Activated CD8-positive, alpha-beta T cell treated with anti-CD3 and anti-CD28 coated beads for 36 hours (primary cell): ENCODE data around the gene ACP1. TPM values are rescaled to one million over a fixed set of nuclear protein-coding genes. Genes with fewer than 3 reads are reported as not detected.

Experiments
- ATAC-seq: fragments of 200-7000 bp; cut with Tn5 transposase; one replicate; pipeline ENCODE4 v1.10.0; 2021; ENCODE audit warnings: mild to moderate bottlenecking, moderate library complexity
- CTCF ChIA-PET: fragments of 350-600 bp; sonication (Branson Sonifier 250); formaldehyde crosslinking; loops from one replicate; lab custom pipeline; 2021; ENCODE audit warnings: antibody characterized with exemption; lab: Charles Lee
- POLR2A ChIA-PET: fragments of 350-600 bp; sonication (Branson Sonifier 250); formaldehyde crosslinking; loops from one replicate; lab custom pipeline; 2021; ENCODE audit warnings: antibody characterized with exemption; lab: Charles Lee
- DNase-seq: peaks from one replicate; pipeline ENCODE4 v3.0.0-alpha.2; 2020
- H3K27ac Mint-ChIP-seq: one replicate; pipeline ENCODE4 v1.8.0; 2021; ENCODE audit warnings: mild to moderate bottlenecking, mixed read lengths
- H3K27me3 Mint-ChIP-seq: one replicate; pipeline ENCODE4 v1.8.0; 2021; ENCODE audit warnings: mixed read lengths
- H3K36me3 Mint-ChIP-seq: one replicate; pipeline ENCODE4 v1.8.0; 2021; ENCODE audit warnings: low read depth, mixed read lengths
- H3K4me1 Mint-ChIP-seq: one replicate; pipeline ENCODE4 v1.8.0; 2021; ENCODE audit warnings: low read depth, mixed read lengths
- H3K4me3 Mint-ChIP-seq: one replicate; pipeline ENCODE4 v1.8.0; 2021; ENCODE audit warnings: mild to moderate bottlenecking, moderate library complexity, mixed read lengths
- H3K9me3 Mint-ChIP-seq: one replicate; pipeline ENCODE4 v1.8.0; 2021; ENCODE audit warnings: mixed read lengths
- CTCF ChIP-seq: fragments of 200-600 bp; IDR thresholded peaks from one replicate; pipeline ENCODE4 v1.8.0; 2022; ENCODE audit warnings: antibody characterized with exemption, mild to moderate bottlenecking
- intact Hi-C: fragments of 100-400 bp; cut with micrococcal nuclease; formaldehyde crosslinking; loops from one replicate; pipeline ENCODE4 v1.10.0; 2022
- total RNA-seq, 2 experiments: library from RNA; stranded (reverse); gene quantifications; one replicate each; pipeline ENCODE4 v1.2.3, GENCODE V29; 2021

Gene ACP1
- 100 to 1,000 TPM; 146 to 153 TPM for total RNA-seq

GRCh38 chr2:264493-265468, at the start of gene ACP1:
ACP1 (plus strand) TSS chr2:264947; CDS start chr2:264965, 18 bp downstream.
- H3K9me3 Mint-ChIP-seq: peaks cover 2% of the 10 kb centered on the region
- H3K27me3 Mint-ChIP-seq: no peaks in the 10 kb centered on the region
- intact Hi-C loops: no loop called here
- ATAC-seq (peak; percentile 88), DNase-seq (peak; percentile 96)
- TF ChIP-seq CTCF: no peak
- ChIA-PET CTCF (interaction anchor here (2.0 kb wide), 1 partner anchor 11 kb away, joined by 4 read pairs; no protein-coding TSS in a partner anchor), POLR2A (interaction anchor here (1.7 kb wide), 1 partner anchor 22 kb away, joined by 4 read pairs; no protein-coding TSS in a partner anchor)
- peaks cover 39% of the 10 kb centered on the region for H3K4me1 Mint-ChIP-seq
- H3K36me3 Mint-ChIP-seq: peaks cover 34% of the 10 kb centered on the region
- H3K27ac Mint-ChIP-seq: peak within 1 kb of the TSS; percentile 96
- H3K4me3 Mint-ChIP-seq: peak within 1 kb of the TSS; percentile 93

GRCh38 chr2:216068-216467, 48.7 kb upstream of the ACP1 start:
- Mint-ChIP-seq H3K27ac (no peak overlapping the region), H3K4me3 (no peak overlapping the region), H3K36me3 (peaks cover 9% of the 10 kb centered on the region), H3K27me3 (peaks cover 4% of the 10 kb centered on the region), H3K4me1 (peaks cover 2% of the 10 kb centered on the region), H3K9me3 (no peaks in the 10 kb centered on the region)
- no peak for DNase-seq
- POLR2A ChIA-PET: no interaction called here
- CTCF ChIA-PET: no interaction called here
- intact Hi-C loops: no loop called here
- no peak for TF ChIP-seq CTCF
- ATAC-seq: no peak

- ChIA-PET CTCF (no interaction called here), POLR2A (no interaction called here)
- H3K36me3 Mint-ChIP-seq: peaks cover 30% of the 10 kb centered on the region
- H3K27ac Mint-ChIP-seq: no peak overlapping the region
- H3K4me1 Mint-ChIP-seq: peaks cover 4% of the 10 kb centered on the region
- H3K27me3 Mint-ChIP-seq: no peaks in the 10 kb centered on the region
- intact Hi-C loops: no loop called here
- H3K9me3 Mint-ChIP-seq: no peaks in the 10 kb centered on the region
- ATAC-seq (no peak), DNase-seq (no peak)
- no peak for TF ChIP-seq CTCF
- no peak overlapping the region for H3K4me3 Mint-ChIP-seq
These were observed 41.3 kb upstream of the ACP1 start for GRCh38 chr2:223451-223850.

- no peak for DNase-seq
- ATAC-seq: no peak
- ChIA-PET CTCF (no interaction called here), POLR2A (no interaction called here)
- intact Hi-C loops: no loop called here
- H3K27ac Mint-ChIP-seq: no peak overlapping the region
- H3K9me3 Mint-ChIP-seq: no peaks in the 10 kb centered on the region
- peaks cover 33% of the 10 kb centered on the region for H3K36me3 Mint-ChIP-seq
- TF ChIP-seq CTCF: no peak
- H3K4me3 Mint-ChIP-seq: no peak overlapping the region
- peaks cover 4% of the 10 kb centered on the region for H3K4me1 Mint-ChIP-seq
- H3K27me3 Mint-ChIP-seq: no peaks in the 10 kb centered on the region
These were observed 40.6 kb upstream of the ACP1 start for GRCh38 chr2:223971-224760.
